Activated CD4-positive, alpha-beta T cell treated with anti-CD3 and anti-CD28 coated beads for 36 hours (primary cell): Measurements from ENCODE around the gene THSD1. TPM values are rescaled to one million over a fixed set of nuclear protein-coding genes. Genes with fewer than 3 reads are reported as not detected.
"Not testable (repeated sequence)": the region's sequence is repeated elsewhere in the genome, so short reads cannot be mapped to it uniquely, and the experiment has no call there.

Source experiments
- ATAC-seq: fragments of 200-7000 bp; cut with Tn5 transposase; one replicate; pipeline ENCODE4 v1.10.0; 2021; ENCODE audit warnings: mild to moderate bottlenecking, moderate library complexity
- CTCF ChIA-PET: fragments of 350-600 bp; sonication (Branson Sonifier 250); formaldehyde crosslinking; loops from one replicate; lab custom pipeline; 2021; ENCODE audit warnings: antibody characterized with exemption; lab: Charles Lee
- POLR2A ChIA-PET: fragments of 350-600 bp; sonication (Branson Sonifier 250); formaldehyde crosslinking; loops from one replicate; lab custom pipeline; 2021; ENCODE audit warnings: antibody characterized with exemption, inconsistent platforms; lab: Charles Lee
- DNase-seq: peaks from one replicate; pipeline ENCODE4 v3.0.0-alpha.2; 2020
- H3K27ac Mint-ChIP-seq: one replicate; pipeline ENCODE4 v1.8.0; 2021; ENCODE audit warnings: mixed read lengths
- H3K27me3 Mint-ChIP-seq: one replicate; pipeline ENCODE4 v1.8.0; 2021; ENCODE audit warnings: mixed read lengths
- H3K36me3 Mint-ChIP-seq: one replicate; pipeline ENCODE4 v1.8.0; 2021; ENCODE audit warnings: low read depth, mixed read lengths
- H3K4me1 Mint-ChIP-seq: one replicate; pipeline ENCODE4 v1.8.0; 2021; ENCODE audit warnings: mixed read lengths
- H3K4me3 Mint-ChIP-seq: one replicate; pipeline ENCODE4 v1.8.0; 2021; ENCODE audit warnings: mild to moderate bottlenecking, moderate library complexity, mixed read lengths
- H3K9me3 Mint-ChIP-seq: one replicate; pipeline ENCODE4 v1.8.0; 2021; ENCODE audit warnings: low read depth, mixed read lengths
- intact Hi-C, 2 experiments: fragments of 100-400 bp; cut with DNase I in 1 of 2; cut with micrococcal nuclease in 1 of 2; formaldehyde crosslinking; loops; one replicate each; pipeline versions ENCODE4 v1.14.2 to v1.15.1; 2022 to 2024; cut with DNase I, micrococcal nuclease
- total RNA-seq, 2 experiments: library from RNA; stranded (reverse); gene quantifications; one replicate each; pipeline ENCODE4 v1.2.3, GENCODE V29; 2021

Gene THSD1
- total RNA-seq, 2 experiments from 2014 or later: 0.14 to 0.19 TPM

DNA sequence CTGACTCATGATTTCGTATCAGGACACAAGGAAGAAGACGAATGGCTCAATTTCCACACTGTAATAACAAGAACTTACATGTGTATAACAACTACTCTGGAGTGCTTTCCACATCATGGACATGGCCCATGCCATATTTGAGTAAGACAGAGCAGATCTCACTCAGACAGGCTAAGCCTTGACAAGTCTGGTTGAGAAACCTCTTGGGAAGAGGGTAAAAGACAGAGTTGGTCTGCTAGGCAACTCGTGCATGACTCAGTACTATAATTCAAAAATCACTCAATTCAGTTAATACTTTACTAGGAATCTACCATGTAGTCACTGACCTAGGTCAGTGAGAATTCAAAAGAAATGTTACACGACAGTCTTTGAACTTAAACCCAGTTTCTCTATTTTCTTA is 5.7 kb upstream of the THSD1 start:
- Mint-ChIP-seq H3K36me3 (peaks cover 27% of the 10 kb centered on the region), H3K9me3 (no peaks in the 10 kb centered on the region), H3K27me3 (no peaks in the 10 kb centered on the region), H3K27ac (no peak overlapping the region), H3K4me3 (no peak overlapping the region), H3K4me1 (no peaks in the 10 kb centered on the region)
- ATAC-seq: peak; percentile 77
- ChIA-PET CTCF (interaction anchor here (0.6 kb wide), 1 partner anchor 430 kb away, joined by 3 read pairs; no protein-coding TSS in a partner anchor), POLR2A (no interaction called here)
- DNase-seq: no peak
- intact Hi-C loops: no loop called here

- H3K27ac Mint-ChIP-seq, CTCF ChIA-PET, DNase-seq, ATAC-seq, H3K9me3 Mint-ChIP-seq, H3K4me3 Mint-ChIP-seq, intact Hi-C loops, POLR2A ChIA-PET: not testable (repeated sequence)
- Mint-ChIP-seq H3K36me3 (peaks cover 15% of the 10 kb centered on the region), H3K27me3 (peaks cover 11% of the 10 kb centered on the region), H3K4me1 (peaks cover 16% of the 10 kb centered on the region)
These were observed 2.2 kb upstream of the THSD1 start for GRCh38 chr13:52408071-52408658.

- DNase-seq, H3K4me3 Mint-ChIP-seq, H3K36me3 Mint-ChIP-seq, ATAC-seq, intact Hi-C loops, H3K27ac Mint-ChIP-seq, H3K9me3 Mint-ChIP-seq: not testable (repeated sequence)
- ChIA-PET POLR2A (interaction anchor here (0.7 kb wide), 1 partner anchor 16 kb away, joined by 3 read pairs; no protein-coding TSS in a partner anchor), CTCF (interaction anchor here (1.4 kb wide), 1 partner anchor 43 kb away, joined by 3 read pairs; the partner anchor contains the start of gene VPS36)
- Mint-ChIP-seq H3K4me1 (peaks cover 16% of the 10 kb centered on the region), H3K27me3 (peaks cover 17% of the 10 kb centered on the region)
These were observed 1.5 kb upstream of the THSD1 start for GRCh38 chr13:52407436-52407835.

GRCh38 chr13:52406629-52407028 is 657 bp upstream of the THSD1 start:
- POLR2A ChIA-PET: no interaction called here

DNA sequence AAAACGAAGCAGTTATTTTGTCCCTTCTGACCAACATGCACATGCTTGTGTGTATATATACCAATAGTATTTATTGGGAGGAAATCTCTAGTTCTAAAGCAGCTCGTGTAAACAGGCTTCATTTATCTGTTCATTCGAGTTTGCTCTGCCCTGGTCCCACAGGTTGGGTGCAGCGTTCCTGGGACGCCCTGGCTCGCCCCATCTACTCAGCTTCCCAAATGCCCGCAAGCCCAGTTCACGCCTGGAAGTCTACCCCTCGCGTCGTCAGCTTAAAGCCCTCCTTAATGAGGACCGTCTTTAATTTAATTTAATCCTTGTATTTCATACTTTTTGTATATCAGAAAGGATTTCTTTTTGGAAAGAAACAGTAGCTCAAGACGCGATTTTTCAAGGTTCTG is 604 bp downstream of the THSD1 start:
- ATAC-seq (no peak), DNase-seq (no peak)
- peaks cover 21% of the 10 kb centered on the region for H3K27me3 Mint-ChIP-seq
- H3K36me3 Mint-ChIP-seq: peaks cover 4% of the 10 kb centered on the region
- no peak overlapping the region for H3K27ac Mint-ChIP-seq
- peaks cover 16% of the 10 kb centered on the region for H3K4me1 Mint-ChIP-seq
- intact Hi-C loops: no loop called here
- POLR2A ChIA-PET: interaction anchor here (0.6 kb wide), 1 partner anchor 20 kb away, joined by 5 read pairs; no protein-coding TSS in a partner anchor
- H3K9me3 Mint-ChIP-seq: no peaks in the 10 kb centered on the region
- CTCF ChIA-PET: interaction anchor here (0.6 to 2.1 kb wide), 6 partner anchors 11 to 538 kb away, joined by 3 to 8 read pairs (median 3); no protein-coding TSS in a partner anchor
- H3K4me3 Mint-ChIP-seq: peak overlapping the region; percentile 44

More at GRCh38 chr13:52406629-52407028, 657 bp upstream of the THSD1 start:
- H3K9me3 Mint-ChIP-seq: no peaks in the 10 kb centered on the region
- peaks cover 16% of the 10 kb centered on the region for H3K4me1 Mint-ChIP-seq
- DNase-seq (no peak), ATAC-seq (no peak)
- no peak overlapping the region for H3K4me3 Mint-ChIP-seq
- intact Hi-C loops: no loop called here
- peaks cover 7% of the 10 kb centered on the region for H3K36me3 Mint-ChIP-seq
- peaks cover 21% of the 10 kb centered on the region for H3K27me3 Mint-ChIP-seq
- no peak overlapping the region for H3K27ac Mint-ChIP-seq
- CTCF ChIA-PET: interaction anchor here (0.6 to 1.4 kb wide), 2 partner anchors 44 to 210 kb away, joined by 3 read pairs; partner anchors contain the start of gene VPS36

DNA sequence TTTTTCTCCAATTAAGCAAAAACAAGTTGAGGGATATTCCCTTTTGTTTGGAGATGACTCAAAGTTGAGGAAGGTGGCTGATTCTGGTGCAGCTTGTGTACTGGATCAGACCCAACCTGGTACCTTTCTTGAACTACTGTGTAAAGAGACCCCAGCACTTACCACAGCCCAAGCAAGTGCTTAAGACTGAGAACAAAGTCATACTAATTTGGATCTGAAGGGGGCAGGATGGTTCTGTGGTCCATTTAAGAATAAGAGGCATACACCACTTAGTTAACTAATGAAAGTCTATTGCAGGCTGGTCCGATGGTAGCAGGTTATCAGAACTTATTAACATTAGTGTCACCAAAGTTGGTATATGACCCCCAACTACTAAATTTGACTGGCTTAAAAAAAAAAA is 6.3 kb downstream of the THSD1 start:
- intact Hi-C loops: no loop called here
- Mint-ChIP-seq H3K4me1 (peaks cover 8% of the 10 kb centered on the region), H3K27me3 (peaks cover 20% of the 10 kb centered on the region), H3K27ac (no peak overlapping the region), H3K36me3 (no peaks in the 10 kb centered on the region), H3K9me3 (no peaks in the 10 kb centered on the region), H3K4me3 (no peak overlapping the region)
- ChIA-PET CTCF (interaction anchor here (0.6 to 0.7 kb wide), 2 partner anchors 20 to 1832 kb away, joined by 4 to 5 read pairs; no protein-coding TSS in a partner anchor), POLR2A (no interaction called here)
- DNase-seq (no peak), ATAC-seq (no peak)

DNA sequence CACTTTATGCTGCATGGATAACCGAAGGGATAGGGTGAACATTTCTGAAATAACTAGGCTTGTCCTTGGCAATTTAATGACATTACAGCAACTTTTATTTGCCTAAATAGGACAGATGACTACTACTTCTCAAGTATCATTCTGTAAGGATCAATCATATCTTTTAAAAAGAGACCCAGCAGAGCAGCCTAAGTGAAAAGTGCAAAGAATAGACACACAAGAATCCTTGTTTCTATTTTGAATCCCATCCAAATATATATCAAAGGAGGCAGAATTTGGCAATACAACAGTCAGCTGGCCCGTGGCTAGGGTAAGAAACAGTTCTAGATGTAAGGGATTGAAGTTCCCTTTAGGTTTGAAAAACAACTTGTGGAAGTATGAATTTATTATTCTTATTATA is 6.9 kb downstream of the THSD1 start:
- Mint-ChIP-seq H3K4me3 (no peak overlapping the region), H3K27ac (no peak overlapping the region), H3K27me3 (peaks cover 16% of the 10 kb centered on the region), H3K4me1 (peaks cover 1% of the 10 kb centered on the region), H3K9me3 (no peaks in the 10 kb centered on the region), H3K36me3 (no peaks in the 10 kb centered on the region)
- intact Hi-C loops: no loop called here
- POLR2A ChIA-PET: no interaction called here
- ATAC-seq (no peak), DNase-seq (no peak)
- CTCF ChIA-PET: interaction anchor here (0.7 kb wide), 1 partner anchor 1480 kb away, joined by 3 read pairs; no protein-coding TSS in a partner anchor

DNA sequence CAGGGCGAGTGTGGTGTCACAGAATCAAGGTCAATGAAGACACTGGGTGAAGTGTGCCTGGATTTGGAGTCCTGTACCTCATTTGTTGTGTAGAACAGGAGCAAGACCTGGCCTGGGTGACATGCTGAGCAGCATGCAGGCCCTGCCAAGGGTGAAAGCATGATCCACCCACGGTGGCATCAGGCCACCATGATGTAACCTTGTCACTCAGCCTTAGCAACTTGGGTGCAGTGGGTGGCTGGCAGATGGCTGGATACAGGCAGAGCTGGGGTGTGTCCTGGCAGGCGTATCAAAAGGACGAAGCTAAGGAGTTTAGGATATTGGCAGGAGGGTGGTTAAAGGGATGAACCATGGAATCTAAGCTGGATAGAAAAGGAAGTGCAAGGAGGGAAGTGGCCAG is 10.3 kb downstream of the THSD1 start:
- CTCF ChIA-PET: no interaction called here
- POLR2A ChIA-PET: no interaction called here
- Mint-ChIP-seq H3K9me3 (no peaks in the 10 kb centered on the region), H3K4me1 (no peaks in the 10 kb centered on the region), H3K4me3 (no peak overlapping the region), H3K27me3 (peaks cover 6% of the 10 kb centered on the region), H3K36me3 (no peaks in the 10 kb centered on the region), H3K27ac (no peak overlapping the region)
- DNase-seq (no peak), ATAC-seq (no peak)
- intact Hi-C loops: no loop called here

DNA sequence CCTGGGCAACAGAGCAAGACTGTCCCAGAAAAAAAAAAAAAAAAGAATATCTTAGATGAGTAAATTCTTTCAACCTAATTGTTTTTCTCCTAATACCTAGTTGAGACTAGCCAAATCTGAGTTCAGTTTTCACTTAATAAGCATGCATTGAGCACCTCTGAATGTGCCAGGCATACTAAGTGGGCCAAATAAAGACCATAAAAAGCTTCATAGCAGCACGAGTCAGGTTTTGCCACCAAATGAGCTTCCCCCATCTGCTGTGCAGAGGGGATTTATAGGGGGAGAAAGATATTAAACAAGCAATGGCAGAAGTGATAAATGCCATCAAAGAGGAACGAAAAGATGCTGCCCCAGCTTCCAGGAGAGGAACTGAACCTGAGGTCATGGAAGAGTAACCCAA is 11.4 kb downstream of the THSD1 start:
- Mint-ChIP-seq H3K4me1 (no peaks in the 10 kb centered on the region), H3K4me3 (no peak overlapping the region), H3K27me3 (peaks cover 3% of the 10 kb centered on the region), H3K27ac (no peak overlapping the region), H3K36me3 (no peaks in the 10 kb centered on the region), H3K9me3 (no peaks in the 10 kb centered on the region)
- POLR2A ChIA-PET: no interaction called here
- intact Hi-C loops: no loop called here
- DNase-seq (no peak), ATAC-seq (no peak)
- CTCF ChIA-PET: interaction anchor here (0.6 kb wide), 1 partner anchor 384 kb away, joined by 4 read pairs; no protein-coding TSS in a partner anchor

DNA sequence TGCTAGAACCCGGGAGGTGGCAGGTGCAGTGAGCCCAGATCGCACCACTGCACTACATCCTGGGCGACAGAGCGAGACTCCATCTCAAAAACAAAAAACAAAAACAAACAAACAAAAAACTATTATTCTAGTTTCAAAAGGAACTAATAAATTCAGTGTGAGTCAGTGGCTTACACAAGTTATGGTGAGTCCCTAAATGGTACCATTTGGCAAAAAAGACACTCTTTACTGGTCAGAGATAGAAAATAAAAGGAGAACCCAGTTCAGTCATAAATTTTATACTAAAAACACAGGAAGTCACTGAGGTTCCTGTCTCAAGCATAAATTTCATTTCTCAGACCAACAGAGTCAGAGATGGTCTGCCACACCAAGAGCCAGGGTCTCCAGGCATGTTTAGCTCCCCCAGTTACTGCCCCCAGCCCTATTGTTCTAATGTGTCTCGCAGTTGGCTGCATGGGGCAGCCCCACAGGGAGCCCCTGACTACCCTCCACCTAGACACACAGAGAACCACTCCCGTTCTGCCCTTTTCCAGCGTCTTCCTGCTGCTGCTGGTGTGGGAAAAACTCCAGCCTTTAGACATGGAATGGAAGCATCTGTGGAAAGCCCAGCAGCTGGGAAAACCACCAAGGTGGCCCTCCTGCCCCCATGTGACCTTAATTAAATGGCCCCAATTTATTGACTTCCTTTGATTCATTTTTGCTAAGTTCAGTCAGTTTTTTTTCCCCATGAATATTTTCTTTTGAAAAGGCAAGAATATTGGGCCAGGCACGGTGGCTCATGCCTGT is 12.2 kb downstream of the THSD1 start:
- Mint-ChIP-seq H3K4me3 (no peak overlapping the region), H3K4me1 (no peaks in the 10 kb centered on the region), H3K36me3 (no peaks in the 10 kb centered on the region), H3K27me3 (peaks cover 3% of the 10 kb centered on the region), H3K9me3 (no peaks in the 10 kb centered on the region), H3K27ac (no peak overlapping the region)
- intact Hi-C loops: no loop called here
- POLR2A ChIA-PET: no interaction called here
- ATAC-seq (no peak), DNase-seq (no peak)
- CTCF ChIA-PET: no interaction called here

- ATAC-seq: no peak
- POLR2A ChIA-PET: interaction anchor here (0.6 kb wide), 1 partner anchor 390 kb away, joined by 5 read pairs; no protein-coding TSS in a partner anchor
- intact Hi-C loops: no loop called here
- H3K9me3 Mint-ChIP-seq: no peaks in the 10 kb centered on the region
- no peaks in the 10 kb centered on the region for H3K4me1 Mint-ChIP-seq
- no peaks in the 10 kb centered on the region for H3K27me3 Mint-ChIP-seq
- H3K4me3 Mint-ChIP-seq: no peak overlapping the region
- H3K27ac Mint-ChIP-seq: no peak overlapping the region
- H3K36me3 Mint-ChIP-seq: no peaks in the 10 kb centered on the region
- no peak for DNase-seq
- CTCF ChIA-PET: interaction anchor here (0.9 kb wide), 1 partner anchor 373 kb away, joined by 3 read pairs; no protein-coding TSS in a partner anchor
These were observed 18.3 kb downstream of the THSD1 start for GRCh38 chr13:52387721-52388120.
